K562 (cell line): ENCODE results near the gene RALGAPA2. TPM values are rescaled to one million over a fixed set of nuclear protein-coding genes. Genes with fewer than 3 reads are reported as not detected.

ENCODE experiments used
- ATAC-seq: fragments of 200-7000 bp; cut with Tn5 transposase; 3 replicates; pipeline ENCODE4 v1.9.1; 2020; ENCODE audit warnings: moderate library complexity
- BruUV-seq: library from RNA; stranded (reverse); fragments of 400-500 nt; replicated peaks from 2 replicates; lab custom pipeline; 2021; lab: Mats Ljungman, UMichigan
- CTCF ChIA-PET: fragments of 300-600 bp; formaldehyde crosslinking; extraction: SDS; loops from one replicate; lab custom pipeline; 2021; ENCODE audit warnings: low intra/inter-chr PET ratio; lab: Yijun Ruan, JAX
- POLR2A ChIA-PET: fragments of 300-600, 350-650 bp; sonication (Branson Sonifier 250); formaldehyde crosslinking; extraction: SDS; loops from one replicate; lab custom pipeline; 2021; ENCODE audit warnings: antibody characterized with exemption, inconsistent platforms; lab: Yijun Ruan, JAX
- DNase-seq, 4 experiments: peaks; one replicate each; pipeline versions ENCODE4 v3.0.0 to v3.0.0-alpha.2; 2011 to 2018; ENCODE audit warnings: low spot score in 3 of 4, mixed read lengths in 3 of 4; ENCODE audit errors: extremely low read depth in 1 of 4
- FAIRE-seq: peaks from 2 replicates; lab custom pipeline; 2011; peaks lifted over from hg19 to GRCh38; lab: Jason Lieb, UNC
- H2AFZ ChIP-seq: 2 replicates; pipeline ENCODE4 v1.6.0; 2011; ENCODE audit warnings: low read depth, low read length, control low read depth, inconsistent platforms
- H3K27ac ChIP-seq: fragments of 200-600 bp; 3 replicates; pipeline ENCODE4 v1.8.0; 2011; ENCODE audit warnings: low read depth, mild to moderate bottlenecking, control low read depth, inconsistent platforms, low read length, moderate library complexity, mixed read lengths; ENCODE audit errors: extremely low read depth
- H3K27me3 ChIP-seq, 2 experiments: fragments of 300-600 bp in 1 of 2; 2 replicates in 1 of 2; 3 replicates in 1 of 2; pipeline versions ENCODE4 v1.6.0 to v1.8.0; 2011; ENCODE audit warnings: inconsistent platforms in 2 of 2, low read length in 2 of 2, mild to moderate bottlenecking in 1 of 2, mixed read lengths in 1 of 2, moderate library complexity in 1 of 2; ENCODE audit not compliant: control insufficient read depth in 2 of 2, insufficient read depth in 2 of 2
- H3K36me3 ChIP-seq: fragments of 300-600 bp; 3 replicates; pipeline ENCODE4 v1.8.0; 2011; ENCODE audit warnings: mild to moderate bottlenecking, low read length, inconsistent platforms; ENCODE audit not compliant: control insufficient read depth, insufficient read depth
- H3K4me1 ChIP-seq, 2 experiments: fragments of 200-600 bp in 1 of 2; replicated peaks in 1 of 2; 2 replicates in 1 of 2; 3 replicates in 1 of 2; pipeline versions ENCODE4 v1.5.1 to v1.8.0; 2011; ENCODE audit warnings: inconsistent platforms in 2 of 2, low read length in 2 of 2, mild to moderate bottlenecking in 1 of 2, mixed read lengths in 1 of 2, moderate library complexity in 1 of 2; ENCODE audit not compliant: control insufficient read depth in 2 of 2, insufficient read depth in 2 of 2
- H3K4me2 ChIP-seq: 2 replicates; pipeline ENCODE4 v1.6.1; 2011; ENCODE audit warnings: low read length, control low read depth, inconsistent platforms, mixed read lengths; ENCODE audit not compliant: insufficient read depth
- H3K4me3 ChIP-seq: fragments of 200-600 bp; sonication (generic), shearing (Covaris generic); 2 replicates; pipeline ENCODE4 v1.5.1; 2016; ENCODE audit warnings: control low read depth, inconsistent platforms
- H3K79me2 ChIP-seq: fragments of 200-600 bp; 3 replicates; pipeline ENCODE4 v1.8.0; 2011; ENCODE audit warnings: low read length, inconsistent platforms; ENCODE audit not compliant: control insufficient read depth, insufficient read depth
- H3K9ac ChIP-seq, 2 experiments: 2 replicates each; pipeline versions ENCODE4 v1.6.0 to v1.6.1; 2011; ENCODE audit warnings: low read depth in 2 of 2, low read length in 2 of 2, control low read depth in 1 of 2, inconsistent platforms in 1 of 2, mild to moderate bottlenecking in 1 of 2, mixed read lengths in 1 of 2; ENCODE audit not compliant: insufficient read depth in 1 of 2
- H3K9me1 ChIP-seq: one replicate; pipeline ENCODE4 v1.6.0; 2011; ENCODE audit warnings: inconsistent platforms, mild to moderate bottlenecking, low read length, moderate library complexity; ENCODE audit not compliant: control insufficient read depth, insufficient read depth
- H3K9me3 ChIP-seq: replicated peaks from 2 replicates; pipeline ENCODE4 v1.5.1; 2011; ENCODE audit warnings: low read depth, low read length, inconsistent platforms; ENCODE audit not compliant: control insufficient read depth, insufficient read depth
- H4K20me1 ChIP-seq: replicated peaks from 2 replicates; pipeline ENCODE4 v1.6.1; 2011; ENCODE audit warnings: low read length, inconsistent platforms, mixed read lengths; ENCODE audit not compliant: control insufficient read depth, insufficient read depth
- CREB3 ChIP-seq: fragments of 450-650 bp; conservative IDR thresholded peaks from 2 replicates; pipeline ENCODE4 v1.6.1; 2016; ENCODE audit warnings: missing genetic modification characterization, low read depth, mild to moderate bottlenecking, missing compliant biosample characterization, moderate library complexity
- IRF2 ChIP-seq: sonication (generic); formaldehyde crosslinking; IDR thresholded peaks from 2 replicates; pipeline ENCODE4 v1.8.1; 2022; ENCODE audit warnings: mild to moderate bottlenecking, missing genetic modification reagents
- IRF9 ChIP-seq: fragments of 450-650 bp; IDR thresholded peaks from 2 replicates; pipeline ENCODE4 v1.6.1; 2016; ENCODE audit warnings: missing biosample characterization, missing genetic modification characterization
- PML ChIP-seq: IDR thresholded peaks from 2 replicates; pipeline ENCODE4 v1.6.1; 2012; ENCODE audit warnings: low read length, inconsistent platforms
- RFX7 ChIP-seq: fragments of 250-450 bp; sonication (Bioruptor Pico); IDR thresholded peaks from 2 replicates; pipeline ENCODE4 v1.5.1; 2021; ENCODE audit warnings: mild to moderate bottlenecking
- STAG1 ChIP-seq: sonication (generic); formaldehyde crosslinking; IDR thresholded peaks from 2 replicates; pipeline ENCODE4 v1.5.0; 2020; ENCODE audit warnings: missing genetic modification reagents, borderline replicate concordance
- TEAD4 ChIP-seq, 2 experiments: sonication (generic) in 1 of 2; formaldehyde crosslinking in 1 of 2; IDR thresholded peaks; 2 replicates each; pipeline versions ENCODE4 v1.6.1 to v1.8.0; 2012 to 2022; ENCODE audit warnings: borderline replicate concordance in 1 of 2, inconsistent platforms in 1 of 2, low read length in 1 of 2, mild to moderate bottlenecking in 1 of 2, missing genetic modification reagents in 1 of 2
- XRCC3 ChIP-seq: fragments of 450-650 bp; IDR thresholded peaks from 2 replicates; pipeline ENCODE4 v1.6.1; 2017; ENCODE audit warnings: mild to moderate bottlenecking, moderate library complexity
- ZBTB49 ChIP-seq: sonication (generic); formaldehyde crosslinking; IDR thresholded peaks from 2 replicates; pipeline ENCODE4 v1.8.0; 2022; ENCODE audit warnings: missing genetic modification reagents, mild to moderate bottlenecking, borderline replicate concordance
- ZC3H8 ChIP-seq: fragments of 450-650 bp; IDR thresholded peaks from 2 replicates; pipeline ENCODE4 v1.6.1; 2017
- ZNF239 ChIP-seq: fragments of 250-450 bp; sonication (Bioruptor Pico); IDR thresholded peaks from 2 replicates; pipeline ENCODE4 v1.4.0; 2020; ENCODE audit warnings: mild to moderate bottlenecking
- ZNF316 ChIP-seq: fragments of 450-650 bp; IDR thresholded peaks from 2 replicates; pipeline ENCODE4 v1.6.1; 2016
- WGBS: fragments of 100-300 bp; shearing (Covaris generic); methylation state at CpG from one replicate; pipeline ENCODE4 v1.1.6; 2016; ENCODE audit warnings: low coverage, mixed read lengths; ENCODE audit not compliant: insufficient coverage; ENCODE audit errors: missing lambda C conversion rate; 5-methylcytosine and 5-hydroxymethylcytosine counted together
- in situ Hi-C: fragments of 300-500 bp; cut with MboI; formaldehyde crosslinking; loops from 4 replicates; pipeline ENCODE4 v1.15.0; 2018; ENCODE audit warnings: inconsistent platforms, mixed read lengths
- intact Hi-C: fragments of 100-400 bp; cut with micrococcal nuclease; formaldehyde crosslinking; loops from 2 replicates; pipeline ENCODE4 v1.14.2; 2022
- polyA plus RNA-seq, 8 experiments: library from polyadenylated mRNA; depleted of rRNA in 4 of 8; stranded (reverse) in 5 of 8; unstranded in 3 of 8; fragments of >200 nt; fragmentation: Nextera tagmentation in 2 of 8; fragmentation: Illumina TruSeq in 1 of 8; extraction: Ambion mirVana in 2 of 8; extraction: Trizol in 1 of 8; gene quantifications; 2 replicates each; pipeline versions ENCODE4 v1.2.1 to v1.2.3, GENCODE V29; 2011 to 2014; ENCODE audit warnings: inconsistent platforms in 1 of 8, missing spikeins in 1 of 8
- total RNA-seq, 7 experiments: library from RNA; depleted of rRNA in 6 of 7; stranded (reverse); fragments of >200 nt in 6 of 7; fragmentation: Illumina TruSeq in 2 of 7; extraction: Trizol in 2 of 7; gene quantifications; 2 replicates each; pipeline versions ENCODE4 v1.2.1 to v1.2.3, GENCODE V29; 2011 to 2021; ENCODE audit warnings: low replicate concordance in 1 of 7
- TF ChIP-seq, protein P1 (sequence below): sonication (generic); formaldehyde crosslinking; IDR thresholded peaks from 2 replicates; pipeline ENCODE4 v1.8.0; 2022; ENCODE audit warnings: mild to moderate bottlenecking, missing genetic modification reagents, borderline replicate concordance

RALGAPA2 gene
- total and polyA plus RNA-seq, 9 of the 15 experiments (the other 6 are each of a cell fraction or from before 2014, with no cell fraction given) = 0.35 to 2.7 (median 1.4) TPM

GRCh38 chr20:20740541-20740940 lies 28.1 kb upstream of the RALGAPA2 start (continued):
- TF ChIP-seq ZC3H8 = no peak
- TF ChIP-seq, protein P1, sequence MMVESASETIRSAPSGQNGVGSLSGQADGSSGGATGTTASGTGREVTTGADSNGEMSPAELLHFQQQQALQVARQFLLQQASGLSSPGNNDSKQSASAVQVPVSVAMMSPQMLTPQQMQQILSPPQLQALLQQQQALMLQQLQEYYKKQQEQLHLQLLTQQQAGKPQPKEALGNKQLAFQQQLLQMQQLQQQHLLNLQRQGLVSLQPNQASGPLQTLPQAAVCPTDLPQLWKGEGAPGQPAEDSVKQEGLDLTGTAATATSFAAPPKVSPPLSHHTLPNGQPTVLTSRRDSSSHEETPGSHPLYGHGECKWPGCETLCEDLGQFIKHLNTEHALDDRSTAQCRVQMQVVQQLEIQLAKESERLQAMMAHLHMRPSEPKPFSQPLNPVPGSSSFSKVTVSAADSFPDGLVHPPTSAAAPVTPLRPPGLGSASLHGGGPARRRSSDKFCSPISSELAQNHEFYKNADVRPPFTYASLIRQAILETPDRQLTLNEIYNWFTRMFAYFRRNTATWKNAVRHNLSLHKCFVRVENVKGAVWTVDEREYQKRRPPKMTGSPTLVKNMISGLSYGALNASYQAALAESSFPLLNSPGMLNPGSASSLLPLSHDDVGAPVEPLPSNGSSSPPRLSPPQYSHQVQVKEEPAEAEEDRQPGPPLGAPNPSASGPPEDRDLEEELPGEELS (CRISPR knock-in tag) = no peak

- no peaks in the 10 kb centered on the region for H3K36me3 ChIP-seq
- no peak overlapping the region for H3K9ac ChIP-seq
- peaks cover 0 to 9% of the 10 kb centered on the region in 2 experiments; a peak in 1 of 5 replicates for H3K27me3 ChIP-seq
- POLR2A ChIA-PET = no interaction called here
- FAIRE-seq (no peak), DNase-seq (no peak), ATAC-seq (no peak)
- in situ Hi-C loops = no loop called here
- H4K20me1 ChIP-seq = no peaks in the 10 kb centered on the region
- no peak overlapping the region for H3K4me2 ChIP-seq
- BruUV-seq = no TSS peak
- H3K4me1 ChIP-seq = no peaks in the 10 kb centered on the region
- H3K79me2 ChIP-seq = no peaks in the 10 kb centered on the region
- no peak overlapping the region for H2AFZ ChIP-seq
- H3K4me3 ChIP-seq = no peak overlapping the region
- WGBS = 6% methylated on average over 2 of the region's 2 CpGs
- intact Hi-C loops = no loop called here
- no peaks in the 10 kb centered on the region for H3K9me1 ChIP-seq
- H3K27ac ChIP-seq = no peak overlapping the region
- CTCF ChIA-PET = no interaction called here
- no peaks in the 10 kb centered on the region for H3K9me3 ChIP-seq
- TF ChIP-seq RFX7 (no peak), PML (no peak), ZNF239 (CRISPR knock-in tag) (no peak), ZNF316 (no peak), STAG1 (no peak), TEAD4 (IDR thresholded peaks at IDR 0.05; ENCODE audit: low read length) (no peak), TEAD4 (CRISPR knock-in tag; IDR thresholded peaks at IDR 0.05; ENCODE audit: borderline replicate concordance) (no peak), XRCC3 (no peak), IRF9 (tag) (no peak), ZBTB49 (CRISPR knock-in tag) (no peak), IRF2 (no peak), CREB3 (tag) (no peak)
These were observed 24.7 kb upstream of the RALGAPA2 start for GRCh38 chr20:20737158-20737557.
